ENCODE measurements around the gene TTC13. TPM values are rescaled to one million over a fixed set of nuclear protein-coding genes. Genes with fewer than 3 reads are reported as not detected.

Gene TTC13, protein sequence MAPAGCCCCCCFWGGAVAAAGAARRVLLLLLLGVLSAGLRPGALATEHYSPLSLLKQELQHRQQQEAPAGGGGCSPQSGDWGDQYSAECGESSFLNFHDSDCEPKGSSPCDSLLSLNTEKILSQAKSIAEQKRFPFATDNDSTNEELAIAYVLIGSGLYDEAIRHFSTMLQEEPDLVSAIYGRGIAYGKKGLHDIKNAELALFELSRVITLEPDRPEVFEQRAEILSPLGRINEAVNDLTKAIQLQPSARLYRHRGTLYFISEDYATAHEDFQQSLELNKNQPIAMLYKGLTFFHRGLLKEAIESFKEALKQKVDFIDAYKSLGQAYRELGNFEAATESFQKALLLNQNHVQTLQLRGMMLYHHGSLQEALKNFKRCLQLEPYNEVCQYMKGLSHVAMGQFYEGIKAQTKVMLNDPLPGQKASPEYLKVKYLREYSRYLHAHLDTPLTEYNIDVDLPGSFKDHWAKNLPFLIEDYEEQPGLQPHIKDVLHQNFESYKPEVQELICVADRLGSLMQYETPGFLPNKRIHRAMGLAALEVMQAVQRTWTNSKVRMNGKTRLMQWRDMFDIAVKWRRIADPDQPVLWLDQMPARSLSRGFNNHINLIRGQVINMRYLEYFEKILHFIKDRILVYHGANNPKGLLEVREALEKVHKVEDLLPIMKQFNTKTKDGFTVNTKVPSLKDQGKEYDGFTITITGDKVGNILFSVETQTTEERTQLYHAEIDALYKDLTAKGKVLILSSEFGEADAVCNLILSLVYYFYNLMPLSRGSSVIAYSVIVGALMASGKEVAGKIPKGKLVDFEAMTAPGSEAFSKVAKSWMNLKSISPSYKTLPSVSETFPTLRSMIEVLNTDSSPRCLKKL
- total RNA-seq = 100 to 1,000 TPM in 2 of 4 donors, 10 to 100 TPM in 2; 44.8 to 178 (median 117) TPM

DNA sequence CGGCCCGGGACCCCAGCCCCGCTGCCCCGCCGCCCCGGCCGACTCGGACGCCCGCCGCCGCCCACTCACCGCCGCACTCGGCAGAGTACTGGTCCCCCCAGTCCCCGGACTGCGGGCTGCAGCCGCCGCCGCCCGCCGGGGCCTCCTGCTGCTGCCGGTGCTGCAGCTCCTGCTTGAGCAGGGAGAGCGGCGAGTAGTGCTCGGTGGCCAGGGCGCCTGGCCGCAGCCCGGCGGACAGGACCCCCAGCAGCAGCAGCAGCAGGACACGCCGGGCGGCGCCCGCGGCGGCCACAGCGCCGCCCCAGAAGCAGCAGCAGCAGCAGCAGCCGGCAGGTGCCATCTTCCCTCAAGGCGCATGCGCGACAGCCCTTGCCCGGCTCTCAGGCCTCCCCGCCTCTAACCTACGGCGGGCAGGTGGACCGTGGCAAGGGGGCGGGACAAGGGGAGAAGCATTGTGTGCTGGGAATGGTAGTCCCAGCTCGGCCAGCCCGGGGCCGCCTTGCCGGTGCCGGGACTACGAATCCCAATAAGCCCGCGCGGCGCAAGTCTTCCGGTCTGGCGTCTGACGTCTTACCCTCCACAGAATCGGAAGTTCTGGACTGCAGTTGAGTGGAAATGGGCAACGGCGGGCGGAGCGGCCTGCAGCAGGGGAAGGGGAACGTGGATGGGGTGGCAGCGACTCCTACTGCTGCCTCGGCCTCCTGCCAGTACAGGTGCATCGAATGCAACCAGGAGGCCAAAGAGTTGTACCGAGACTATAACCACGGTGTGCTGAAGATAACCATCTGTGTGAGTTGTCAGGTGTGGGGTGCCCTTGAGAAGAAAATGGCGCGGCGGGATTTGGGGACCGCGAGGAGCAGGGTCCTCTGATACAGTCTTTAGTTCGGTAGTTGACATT is at the start of gene TTC13, which contains the start of gene ARV1:
TSS of gene TTC13 (minus strand) at position 371 of the 898 bp plus-strand sequence. CDS start at position 340, 31 bp downstream.
TSS of gene ARV1 (plus strand) at position 604 of the 898 bp plus-strand sequence. CDS start at position 616, 12 bp downstream.
- WGBS, 2 donors (ENCODE audit: low coverage in 1 of 2) = 0% methylated on average over 41 of the region's 79 CpGs; no CpG with 5 or more reads in 1 of the 2 donors
- peaks cover 10 to 45% (median 30%) of the 10 kb centered on the region in 4 donors for H3K4me1 ChIP-seq
- TF ChIP-seq POLR2A (IDR thresholded peaks at IDR 0.05) = peak; percentile 89
- TF ChIP-seq POLR2AphosphoS5 (IDR thresholded peaks at IDR 0.05) = peak; percentile 84 to 95 (median 92)
- TF ChIP-seq, protein P1, sequence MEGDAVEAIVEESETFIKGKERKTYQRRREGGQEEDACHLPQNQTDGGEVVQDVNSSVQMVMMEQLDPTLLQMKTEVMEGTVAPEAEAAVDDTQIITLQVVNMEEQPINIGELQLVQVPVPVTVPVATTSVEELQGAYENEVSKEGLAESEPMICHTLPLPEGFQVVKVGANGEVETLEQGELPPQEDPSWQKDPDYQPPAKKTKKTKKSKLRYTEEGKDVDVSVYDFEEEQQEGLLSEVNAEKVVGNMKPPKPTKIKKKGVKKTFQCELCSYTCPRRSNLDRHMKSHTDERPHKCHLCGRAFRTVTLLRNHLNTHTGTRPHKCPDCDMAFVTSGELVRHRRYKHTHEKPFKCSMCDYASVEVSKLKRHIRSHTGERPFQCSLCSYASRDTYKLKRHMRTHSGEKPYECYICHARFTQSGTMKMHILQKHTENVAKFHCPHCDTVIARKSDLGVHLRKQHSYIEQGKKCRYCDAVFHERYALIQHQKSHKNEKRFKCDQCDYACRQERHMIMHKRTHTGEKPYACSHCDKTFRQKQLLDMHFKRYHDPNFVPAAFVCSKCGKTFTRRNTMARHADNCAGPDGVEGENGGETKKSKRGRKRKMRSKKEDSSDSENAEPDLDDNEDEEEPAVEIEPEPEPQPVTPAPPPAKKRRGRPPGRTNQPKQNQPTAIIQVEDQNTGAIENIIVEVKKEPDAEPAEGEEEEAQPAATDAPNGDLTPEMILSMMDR (IDR thresholded peaks at IDR 0.05) = peak in 4 of 5 experiments; percentile 6 to 52 (median 22)
- TF ChIP-seq EP300 (IDR thresholded peaks at IDR 0.05; ENCODE audit: low read depth) = no peak
- in situ Hi-C loops (cut with MboI; ENCODE audit: low pct_ligation_motif_present in 1 of 4, low pct_unique_long_range_greater_than_20kb in 1 of 4, low sequenced_read_pairs in 3 of 4) (no loop called here), intact Hi-C loops (cut with DNase I; ENCODE audit: low total_unique reads) (no loop called here)
- peak; percentile 99 for DNase-seq
- H3K27me3 ChIP-seq = no peaks in the 10 kb centered on the region
- H3K27ac ChIP-seq = peak within 1 kb of the TSS; percentile 83 to 93 (median 89)
- no peaks in the 10 kb centered on the region for H3K9me3 ChIP-seq
- H3K36me3 ChIP-seq = peaks cover 0 to 5% (median 2%) of the 10 kb centered on the region in 4 donors
- peak within 1 kb of the TSS; percentile 62 to 95 (median 91) for H3K4me3 ChIP-seq

DNA sequence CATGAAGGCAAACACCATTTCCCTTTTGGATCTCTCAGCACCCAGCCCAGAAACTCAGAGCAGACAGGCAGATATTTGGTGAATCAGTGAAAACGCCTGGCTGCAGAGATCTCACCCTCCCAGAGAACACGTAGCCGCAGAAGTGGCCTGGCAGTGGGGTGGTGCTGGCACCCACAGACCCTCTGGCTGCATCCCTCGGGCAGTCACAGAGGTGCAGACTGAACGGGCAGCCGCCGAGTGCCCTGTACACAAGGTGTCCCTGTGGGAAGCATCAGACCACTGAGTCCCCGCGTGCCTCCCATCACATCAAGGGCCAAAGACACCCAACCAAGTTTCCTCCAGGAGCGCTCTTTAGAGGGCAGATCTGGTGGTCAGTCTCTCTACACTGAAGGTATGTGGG is 49.3 kb upstream of the TTC13 start:
- 80 to 94% methylated on average over 1 to 10 of the region's 10 CpGs for WGBS, 2 donors (ENCODE audit: low coverage in 1 of 2)
- DNase-seq = no peak
- TF ChIP-seq EP300 (IDR thresholded peaks at IDR 0.05; ENCODE audit: low read depth) = no peak
- TF ChIP-seq POLR2A (IDR thresholded peaks at IDR 0.05) = no peak
- TF ChIP-seq, protein P1 (IDR thresholded peaks at IDR 0.05) = no peak
- TF ChIP-seq POLR2AphosphoS5 (IDR thresholded peaks at IDR 0.05) = no peak
- no peak overlapping the region for H3K27ac ChIP-seq
- in situ Hi-C loops (cut with MboI; ENCODE audit: low pct_ligation_motif_present in 1 of 4, low pct_unique_long_range_greater_than_20kb in 1 of 4, low sequenced_read_pairs in 3 of 4) (no loop called here), intact Hi-C loops (cut with DNase I; ENCODE audit: low total_unique reads) (no loop called here)
- H3K4me3 ChIP-seq = no peak overlapping the region
- H3K36me3 ChIP-seq = no peaks in the 10 kb centered on the region
- no peaks in the 10 kb centered on the region for H3K27me3 ChIP-seq
- no peaks in the 10 kb centered on the region for H3K9me3 ChIP-seq
- no peaks in the 10 kb centered on the region for H3K4me1 ChIP-seq

DNA sequence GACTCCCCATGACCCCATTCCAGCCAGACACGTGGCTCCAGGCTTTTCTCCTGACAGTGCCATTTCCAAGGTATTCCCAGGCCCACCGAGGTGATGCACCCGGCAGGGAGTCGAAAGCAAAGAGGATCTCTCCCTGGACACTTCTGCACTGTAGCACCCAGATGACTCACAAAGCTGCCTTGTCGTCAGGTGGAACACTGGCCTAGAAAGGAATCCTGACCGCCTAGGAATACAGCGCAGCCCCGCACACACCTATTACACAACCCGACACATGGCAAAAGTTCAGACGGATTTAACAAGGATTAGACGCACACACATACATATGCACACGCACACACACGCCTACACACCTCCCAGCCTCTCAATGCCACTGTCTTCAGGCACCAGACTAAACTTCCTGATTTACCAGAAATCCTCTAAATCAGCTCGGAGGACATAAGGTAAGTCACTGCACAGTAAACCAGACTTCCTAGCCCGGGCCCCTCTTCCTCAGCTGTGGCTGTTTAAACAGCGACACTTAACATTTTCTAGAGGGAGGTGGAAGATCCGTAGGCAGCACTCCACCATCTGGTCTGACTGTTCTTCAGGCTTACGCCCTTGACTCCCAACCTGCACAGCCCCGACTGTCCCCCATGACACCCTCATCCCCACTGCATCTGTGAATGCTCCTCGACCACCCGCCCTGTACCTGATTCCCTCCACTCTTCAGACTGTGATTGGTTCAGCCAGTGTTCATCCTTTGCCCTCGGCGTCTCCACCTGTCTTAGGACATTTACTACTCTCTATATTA is 48.7 kb upstream of the TTC13 start:
- intact Hi-C loops (cut with DNase I; ENCODE audit: low total_unique reads) = no loop called here
- in situ Hi-C loops (cut with MboI; ENCODE audit: low pct_ligation_motif_present in 1 of 4, low pct_unique_long_range_greater_than_20kb in 1 of 4, low sequenced_read_pairs in 3 of 4) = no loop called here

More for the DNA sequence above, 48.7 kb upstream of the TTC13 start:
- 50 to 81% methylated on average over 2 to 23 of the region's 23 CpGs for WGBS, 2 donors (ENCODE audit: low coverage in 1 of 2)
- no peaks in the 10 kb centered on the region for H3K4me1 ChIP-seq
- no peak for DNase-seq
- no peak for TF ChIP-seq POLR2AphosphoS5 (IDR thresholded peaks at IDR 0.05)
- no peak for TF ChIP-seq EP300 (IDR thresholded peaks at IDR 0.05; ENCODE audit: low read depth)
- TF ChIP-seq POLR2A (IDR thresholded peaks at IDR 0.05) = no peak
- TF ChIP-seq, protein P1 (IDR thresholded peaks at IDR 0.05) = no peak
- no peak overlapping the region for H3K27ac ChIP-seq
- H3K27me3 ChIP-seq = no peaks in the 10 kb centered on the region
- H3K4me3 ChIP-seq = no peak overlapping the region
- no peaks in the 10 kb centered on the region for H3K36me3 ChIP-seq
- no peaks in the 10 kb centered on the region for H3K9me3 ChIP-seq
